Immature natural killer cell (primary cell): ENCODE measurements around the gene IL1RAPL2. TPM values are rescaled to one million over a fixed set of nuclear protein-coding genes. Genes with fewer than 3 reads are reported as not detected.
"Not testable (repeated sequence)": the region's sequence is repeated elsewhere in the genome, so short reads cannot be mapped to it uniquely, and the experiment has no call there.

Experiments used
- DNase-seq, 3 donors: peaks; one replicate each; pipeline ENCODE4 v3.0.0; 2022; ENCODE audit warnings: mixed read lengths in 1 of 3
- H3K27ac Mint-ChIP-seq, 6 donors: one replicate each; pipeline ENCODE4 v1.8.0; 2020; ENCODE audit warnings: mixed read lengths in 6 of 6, mild to moderate bottlenecking in 5 of 6, inconsistent platforms in 4 of 6, moderate library complexity in 3 of 6
- H3K27me3 Mint-ChIP-seq, 3 donors: one replicate each; pipeline ENCODE4 v1.8.0; 2020 to 2021; ENCODE audit warnings: low read depth in 3 of 3, mild to moderate bottlenecking in 3 of 3, mixed read lengths in 3 of 3, moderate library complexity in 3 of 3, inconsistent platforms in 1 of 3
- H3K36me3 Mint-ChIP-seq, 3 donors: one replicate each; pipeline ENCODE4 v1.8.0; 2020; ENCODE audit warnings: mixed read lengths in 3 of 3, inconsistent platforms in 2 of 3, mild to moderate bottlenecking in 2 of 3
- H3K4me1 Mint-ChIP-seq, 2 donors: one replicate each; pipeline ENCODE4 v1.8.0; 2020; ENCODE audit warnings: inconsistent platforms in 2 of 2, mild to moderate bottlenecking in 2 of 2, mixed read lengths in 2 of 2, moderate library complexity in 1 of 2
- H3K4me3 Mint-ChIP-seq, 5 donors: one replicate each; pipeline ENCODE4 v1.8.0; 2020; ENCODE audit warnings: mild to moderate bottlenecking in 5 of 5, mixed read lengths in 5 of 5, inconsistent platforms in 3 of 5, moderate library complexity in 3 of 5
- H3K9me3 Mint-ChIP-seq, 6 donors: one replicate each; pipeline ENCODE4 v1.8.0; 2020; ENCODE audit warnings: mild to moderate bottlenecking in 6 of 6, mixed read lengths in 6 of 6, inconsistent platforms in 4 of 6, moderate library complexity in 3 of 6
- polyA plus RNA-seq, 3 donors: library from polyadenylated mRNA; unstranded; fragments of 300-500 nt; fragmentation: Illumina TruSeq; gene quantifications; one replicate each; pipeline ENCODE4 v1.2.3, GENCODE V29; 2021

IL1RAPL2 gene
- not detected for polyA plus RNA-seq

GRCh38 chrX:104565791-104566680, at the start of gene IL1RAPL2:
TSS of gene IL1RAPL2 (plus strand) at chrX:104566199.
- Mint-ChIP-seq H3K9me3 (peaks cover 0 to 4% (median 0%) of the 10 kb centered on the region in 6 donors), H3K4me1 (no peaks in the 10 kb centered on the region), H3K36me3 (peaks cover 0 to 3% (median 0%) of the 10 kb centered on the region in 3 donors), H3K4me3 (no peak within 1 kb of the TSS), H3K27ac (no peak within 1 kb of the TSS), H3K27me3 (peaks cover 3 to 16% (median 9%) of the 10 kb centered on the region in 3 donors)
- no peak for DNase-seq

GRCh38 chrX:104522386-104522785, 43.6 kb upstream of the IL1RAPL2 start:
- H3K9me3 Mint-ChIP-seq: peaks cover 0 to 6% (median 0%) of the 10 kb centered on the region in 6 donors
- H3K27ac Mint-ChIP-seq: no peak overlapping the region
- H3K27me3 Mint-ChIP-seq: peaks cover 0 to 9% (median 4%) of the 10 kb centered on the region in 3 donors
- no peak overlapping the region for H3K4me3 Mint-ChIP-seq
- no peak for DNase-seq
- H3K36me3 Mint-ChIP-seq: no peaks in the 10 kb centered on the region
- no peaks in the 10 kb centered on the region for H3K4me1 Mint-ChIP-seq

GRCh38 chrX:104523858-104524257, 42.1 kb upstream of the IL1RAPL2 start:
- H3K36me3 Mint-ChIP-seq: no peaks in the 10 kb centered on the region
- no peak overlapping the region for H3K27ac Mint-ChIP-seq
- H3K4me3 Mint-ChIP-seq: no peak overlapping the region
- no peaks in the 10 kb centered on the region for H3K4me1 Mint-ChIP-seq
- DNase-seq: no peak
- H3K9me3 Mint-ChIP-seq: peaks cover 0 to 6% (median 0%) of the 10 kb centered on the region in 6 donors
- H3K27me3 Mint-ChIP-seq: peaks cover 0 to 14% (median 3%) of the 10 kb centered on the region in 3 donors

GRCh38 chrX:104539081-104539480, 26.9 kb upstream of the IL1RAPL2 start:
- no peak overlapping the region for H3K4me3 Mint-ChIP-seq
- no peaks in the 10 kb centered on the region for H3K4me1 Mint-ChIP-seq
- peaks cover under 1 to 9% (median 2%) of the 10 kb centered on the region in 3 donors for H3K27me3 Mint-ChIP-seq
- no peaks in the 10 kb centered on the region for H3K36me3 Mint-ChIP-seq
- no peak for DNase-seq
- peaks cover 0 to 3% (median 0%) of the 10 kb centered on the region in 6 donors for H3K9me3 Mint-ChIP-seq
- H3K27ac Mint-ChIP-seq: no peak overlapping the region

- H3K36me3 Mint-ChIP-seq: not testable (repeated sequence)
Measured at GRCh38 chrX:104542447-104542846, 23.6 kb upstream of the IL1RAPL2 start.

GRCh38 chrX:104564335-104564734, 1.7 kb upstream of the IL1RAPL2 start:
- peaks cover 0 to 3% (median 0%) of the 10 kb centered on the region in 3 donors for H3K36me3 Mint-ChIP-seq
- peaks cover 2 to 18% (median 5%) of the 10 kb centered on the region in 3 donors for H3K27me3 Mint-ChIP-seq
- H3K4me3 Mint-ChIP-seq: no peak overlapping the region
- H3K9me3 Mint-ChIP-seq: peaks cover 0 to 4% (median 0%) of the 10 kb centered on the region in 6 donors
- H3K27ac Mint-ChIP-seq: no peak overlapping the region
- no peak for DNase-seq
- no peaks in the 10 kb centered on the region for H3K4me1 Mint-ChIP-seq

More at GRCh38 chrX:104542447-104542846, 23.6 kb upstream of the IL1RAPL2 start:
- not testable (repeated sequence) for H3K4me3 Mint-ChIP-seq, H3K9me3 Mint-ChIP-seq, H3K4me1 Mint-ChIP-seq, H3K27ac Mint-ChIP-seq, DNase-seq
- peaks cover 2 to 12% (median 3%) of the 10 kb centered on the region in 3 donors for H3K27me3 Mint-ChIP-seq

- Mint-ChIP-seq H3K36me3 (peaks cover 0 to 3% (median 0%) of the 10 kb centered on the region in 3 donors), H3K27ac (no peak overlapping the region)
Measured at GRCh38 chrX:104564921-104565703, 887 bp upstream of the IL1RAPL2 start.

GRCh38 chrX:104566681-104567501, 892 bp downstream of the IL1RAPL2 start:
- Mint-ChIP-seq H3K4me3 (no peak overlapping the region), H3K4me1 (no peaks in the 10 kb centered on the region), H3K27ac (no peak overlapping the region), H3K36me3 (peaks cover 0 to 3% (median 0%) of the 10 kb centered on the region in 3 donors), H3K9me3 (peaks cover 0 to 4% (median 0%) of the 10 kb centered on the region in 6 donors), H3K27me3 (peaks cover 3 to 16% (median 9%) of the 10 kb centered on the region in 3 donors)
- no peak for DNase-seq

More at GRCh38 chrX:104564921-104565703, 887 bp upstream of the IL1RAPL2 start:
- H3K27me3 Mint-ChIP-seq: peaks cover 3 to 18% (median 9%) of the 10 kb centered on the region in 3 donors
- H3K4me1 Mint-ChIP-seq: no peaks in the 10 kb centered on the region
- H3K9me3 Mint-ChIP-seq: peaks cover 0 to 4% (median 0%) of the 10 kb centered on the region in 6 donors
- DNase-seq: no peak
- no peak overlapping the region for H3K4me3 Mint-ChIP-seq

GRCh38 chrX:104567506-104567905, 1.5 kb downstream of the IL1RAPL2 start:
- Mint-ChIP-seq H3K36me3 (peaks cover 0 to 3% (median 0%) of the 10 kb centered on the region in 3 donors), H3K27ac (no peak overlapping the region), H3K4me3 (no peak overlapping the region), H3K4me1 (no peaks in the 10 kb centered on the region), H3K27me3 (peaks cover 3 to 16% (median 9%) of the 10 kb centered on the region in 3 donors), H3K9me3 (peaks cover 0 to 6% (median 0%) of the 10 kb centered on the region in 6 donors)
- DNase-seq: no peak

- Mint-ChIP-seq H3K36me3 (peaks cover 0 to 3% (median 0%) of the 10 kb centered on the region in 3 donors), H3K27me3 (peaks cover 3 to 16% (median 9%) of the 10 kb centered on the region in 3 donors), H3K27ac (no peak overlapping the region), H3K9me3 (peaks cover 0 to 6% (median 0%) of the 10 kb centered on the region in 6 donors), H3K4me1 (no peaks in the 10 kb centered on the region), H3K4me3 (no peak overlapping the region)
- DNase-seq: no peak
Measured at GRCh38 chrX:104568304-104568915, 2.4 kb downstream of the IL1RAPL2 start.

- H3K36me3 Mint-ChIP-seq: no peaks in the 10 kb centered on the region
- DNase-seq: no peak
- H3K9me3 Mint-ChIP-seq: peaks cover 0 to 7% (median 0%) of the 10 kb centered on the region in 6 donors
- H3K27ac Mint-ChIP-seq: no peak overlapping the region
- no peak overlapping the region for H3K4me3 Mint-ChIP-seq
- no peaks in the 10 kb centered on the region for H3K4me1 Mint-ChIP-seq
- peaks cover 0 to 7% (median 5%) of the 10 kb centered on the region in 3 donors for H3K27me3 Mint-ChIP-seq
Measured at GRCh38 chrX:104618106-104618895, 52.3 kb downstream of the IL1RAPL2 start.

GRCh38 chrX:104621781-104622180, 55.8 kb downstream of the IL1RAPL2 start:
- no peaks in the 10 kb centered on the region for H3K9me3 Mint-ChIP-seq
- no peak overlapping the region for H3K27ac Mint-ChIP-seq
- H3K36me3 Mint-ChIP-seq: no peaks in the 10 kb centered on the region
- no peak for DNase-seq
- H3K27me3 Mint-ChIP-seq: peaks cover 0 to 3% (median 2%) of the 10 kb centered on the region in 3 donors
- H3K4me3 Mint-ChIP-seq: no peak overlapping the region
- no peaks in the 10 kb centered on the region for H3K4me1 Mint-ChIP-seq
